Measurements from ENCODE around the gene LRCOL1.
"Not testable (repeated sequence)": the region's sequence is repeated elsewhere in the genome, so short reads cannot be mapped to it uniquely, and the experiment has no call there.

GRCh38 chr12:132599502-132599901 is 10.9 kb downstream of the LRCOL1 start:
- not testable (repeated sequence) for TF ChIP-seq CTCF (IDR thresholded peaks at IDR 0.05); ZNF512 (CRISPR knock-in tag; IDR thresholded peaks at IDR 0.05; ENCODE audit: borderline replicate concordance); FOXJ3 (CRISPR knock-in tag; IDR thresholded peaks at IDR 0.05; ENCODE audit: borderline replicate concordance); ZNF121 (CRISPR knock-in tag; IDR thresholded peaks at IDR 0.05); USF2 (CRISPR knock-in tag; IDR thresholded peaks at IDR 0.05); TCF7 (CRISPR knock-in tag; IDR thresholded peaks at IDR 0.05; ENCODE audit: low read depth); ATF2 (CRISPR knock-in tag; IDR thresholded peaks at IDR 0.05; ENCODE audit: borderline replicate concordance, low read depth); STAT6 (CRISPR knock-in tag; conservative IDR thresholded peaks at IDR 0.05; ENCODE audit: low read depth); SMAD3 (CRISPR knock-in tag; IDR thresholded peaks at IDR 0.05; ENCODE audit: borderline replicate concordance); ZSCAN18 (CRISPR knock-in tag; IDR thresholded peaks at IDR 0.05); FOXP1 (CRISPR knock-in tag; IDR thresholded peaks at IDR 0.05; ENCODE audit: borderline replicate concordance)
